ENCODE measurements around the gene SLC24A4.
A peak's percentile ranks its signal among the peaks of the same experiment; 100 is the strongest.
"Not testable (repeated sequence)": the region's sequence is repeated elsewhere in the genome, so short reads cannot be mapped to it uniquely, and the experiment has no call there.

SLC24A4 gene

GRCh38 chr14:92520102-92521057 lies 197.4 kb downstream of the SLC24A4 start:
- no peak for ATAC-seq
- DNase-seq, result no peak

DNA sequence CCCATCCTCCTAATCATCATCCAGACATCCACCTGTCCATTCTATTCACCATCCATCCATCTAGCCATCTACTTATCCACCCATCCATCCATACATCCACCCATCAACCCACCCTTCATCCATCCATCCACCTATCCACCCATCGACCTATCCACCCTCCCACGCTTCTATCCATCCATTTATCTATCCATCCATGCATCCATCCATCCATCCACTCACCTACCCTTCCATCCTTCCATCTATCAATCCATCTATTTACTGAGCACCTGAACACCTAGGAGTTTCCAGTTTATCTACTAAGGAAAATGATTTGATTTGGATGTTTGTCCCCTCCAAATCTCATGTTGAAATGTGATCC lies 198.1 kb downstream of the SLC24A4 start:
- no peak for ATAC-seq
- DNase-seq, result no peak

DNA sequence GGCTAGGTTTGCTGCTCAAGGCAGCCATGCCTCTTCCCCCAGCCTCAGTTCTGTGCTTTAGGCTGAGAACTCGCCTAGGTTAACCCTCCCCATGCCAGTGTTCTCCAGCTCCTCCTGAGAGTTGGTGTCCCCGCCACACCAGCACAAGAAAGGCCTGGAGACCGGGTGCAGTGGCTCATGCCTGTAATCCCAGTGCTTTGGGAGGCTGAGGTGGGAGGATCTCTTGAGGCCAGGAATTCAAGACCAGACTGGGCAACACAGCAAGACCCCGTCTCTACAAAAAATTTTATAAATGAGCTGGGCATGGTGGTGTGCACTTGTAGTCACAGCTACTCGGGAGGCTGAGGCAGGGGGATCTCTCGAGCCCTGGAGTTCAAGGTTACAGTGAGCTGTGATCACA lies 200.8 kb downstream of the SLC24A4 start:
- no peak for ATAC-seq

DNA sequence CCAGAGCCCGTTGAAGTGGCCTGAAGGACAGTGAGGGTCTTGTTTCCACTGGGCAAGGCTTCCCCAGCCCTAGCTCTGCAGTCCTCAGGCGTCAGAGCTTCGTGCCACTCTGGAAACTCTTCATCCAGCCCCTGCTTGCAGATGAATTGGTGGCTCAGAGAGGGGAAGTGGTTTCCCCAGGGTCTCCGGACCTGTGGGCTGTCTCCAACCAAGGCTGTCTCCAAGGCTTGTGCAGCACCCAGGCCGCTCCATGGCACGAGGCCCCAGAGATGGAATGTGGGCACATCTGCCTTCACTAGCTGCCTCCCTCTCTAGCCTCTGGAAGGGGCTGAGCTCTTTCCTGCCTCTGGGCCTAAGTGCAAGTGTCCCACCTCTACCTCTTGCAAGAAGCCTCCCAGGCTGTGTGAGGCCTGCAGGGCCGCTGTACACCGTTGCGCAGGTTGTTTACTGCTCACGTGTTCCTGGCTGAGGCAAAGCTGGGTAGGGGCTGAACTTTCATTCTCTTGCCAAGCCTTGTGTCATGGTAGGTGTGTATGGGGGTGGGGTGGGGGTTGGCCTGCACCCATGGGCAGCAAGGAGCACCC lies 201.7 kb downstream of the SLC24A4 start:
- peak; percentile 21 for ATAC-seq
- DNase-seq, result no peak

More for the DNA sequence above, 200.8 kb downstream of the SLC24A4 start:
- no peak for DNase-seq

GRCh38 chr14:92525322-92526095 lies 202.5 kb downstream of the SLC24A4 start:
- peak; percentile 2 for ATAC-seq
- no peak for DNase-seq

DNA sequence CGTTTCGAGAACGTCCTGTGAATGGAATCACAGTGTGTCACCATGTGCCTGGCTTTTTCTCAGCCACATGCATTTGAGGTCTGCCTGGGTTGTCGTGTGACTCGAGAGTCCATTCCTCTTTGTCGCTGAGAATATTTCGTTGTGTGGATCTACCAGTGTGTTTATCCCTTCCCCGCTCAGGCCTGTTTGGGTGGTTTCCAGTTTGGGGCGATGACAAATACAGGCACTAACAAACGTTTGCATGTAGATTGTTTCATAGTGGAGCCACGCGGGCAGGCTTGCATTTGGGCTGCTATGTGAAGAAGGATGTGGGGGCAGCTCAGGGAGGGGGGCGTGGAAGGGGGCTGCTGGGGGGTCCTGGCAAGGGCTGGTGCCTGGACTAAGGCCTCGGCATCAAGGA lies 204.8 kb downstream of the SLC24A4 start:
- ATAC-seq, result no peak
- no peak for DNase-seq

GRCh38 chr14:92528486-92529100 lies 205.6 kb downstream of the SLC24A4 start:
- DNase-seq (no peak), ATAC-seq (no peak)

DNA sequence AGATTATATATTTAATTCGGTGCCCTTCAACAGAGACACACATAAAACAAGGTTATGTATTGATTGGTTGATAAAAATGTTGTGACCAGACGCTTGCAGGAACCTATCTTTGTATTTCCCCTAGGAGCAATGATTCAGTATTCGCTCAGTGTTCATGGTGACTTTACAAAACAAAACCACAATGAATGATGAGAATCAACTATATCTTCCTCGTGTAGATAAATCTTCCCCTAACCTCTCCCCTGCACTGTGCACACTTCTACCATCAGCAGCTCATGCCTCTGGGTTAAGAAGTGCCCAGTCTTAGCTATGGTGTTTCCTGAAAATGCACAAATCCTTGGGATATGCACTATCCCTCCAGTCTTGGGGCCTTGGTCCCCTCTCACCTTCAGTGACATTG lies 206.9 kb downstream of the SLC24A4 start:
- DNase-seq (no peak), ATAC-seq (peak; percentile 59)

DNA sequence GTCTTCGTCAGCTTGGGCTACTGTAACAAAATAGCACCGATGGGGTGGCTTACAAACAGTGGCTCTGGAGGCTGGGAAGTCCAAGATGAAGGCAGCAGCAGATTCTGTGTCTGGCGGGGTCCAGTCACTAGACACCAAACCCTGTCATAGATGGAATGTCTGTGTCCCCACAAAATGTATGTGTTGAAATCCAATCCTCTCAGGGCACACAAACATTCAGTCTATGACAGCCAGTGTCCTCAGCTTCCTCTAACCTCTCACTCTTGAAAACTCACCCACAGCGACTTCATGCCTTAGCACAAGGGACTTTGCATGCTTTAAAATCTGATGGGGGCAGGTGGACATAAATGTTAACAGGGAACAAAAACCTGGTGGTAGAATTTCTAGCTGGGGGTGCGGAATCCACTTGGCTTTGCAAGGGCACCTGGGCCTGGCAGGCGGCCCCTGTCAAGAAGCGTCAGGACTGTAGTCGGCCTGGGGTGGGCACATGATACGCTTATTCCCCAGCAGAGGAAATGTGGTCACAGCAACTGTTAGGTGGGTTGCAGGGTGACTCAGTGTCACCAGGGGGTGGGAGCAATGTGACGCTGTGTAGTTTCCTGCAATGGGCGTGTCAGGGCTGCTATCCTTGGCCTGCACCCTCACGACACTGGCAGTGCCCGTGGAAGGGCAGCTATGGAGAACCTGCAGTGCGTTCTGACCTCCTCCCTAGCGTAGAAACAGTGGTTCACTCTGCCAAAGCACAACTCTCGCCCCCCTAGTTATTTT lies 208.3 kb downstream of the SLC24A4 start:
- ATAC-seq, result peak; percentile 91
- peak; percentile 84 for DNase-seq

GRCh38 chr14:92532490-92533163 lies 209.7 kb downstream of the SLC24A4 start:
- DNase-seq (no peak), ATAC-seq (no peak)

DNA sequence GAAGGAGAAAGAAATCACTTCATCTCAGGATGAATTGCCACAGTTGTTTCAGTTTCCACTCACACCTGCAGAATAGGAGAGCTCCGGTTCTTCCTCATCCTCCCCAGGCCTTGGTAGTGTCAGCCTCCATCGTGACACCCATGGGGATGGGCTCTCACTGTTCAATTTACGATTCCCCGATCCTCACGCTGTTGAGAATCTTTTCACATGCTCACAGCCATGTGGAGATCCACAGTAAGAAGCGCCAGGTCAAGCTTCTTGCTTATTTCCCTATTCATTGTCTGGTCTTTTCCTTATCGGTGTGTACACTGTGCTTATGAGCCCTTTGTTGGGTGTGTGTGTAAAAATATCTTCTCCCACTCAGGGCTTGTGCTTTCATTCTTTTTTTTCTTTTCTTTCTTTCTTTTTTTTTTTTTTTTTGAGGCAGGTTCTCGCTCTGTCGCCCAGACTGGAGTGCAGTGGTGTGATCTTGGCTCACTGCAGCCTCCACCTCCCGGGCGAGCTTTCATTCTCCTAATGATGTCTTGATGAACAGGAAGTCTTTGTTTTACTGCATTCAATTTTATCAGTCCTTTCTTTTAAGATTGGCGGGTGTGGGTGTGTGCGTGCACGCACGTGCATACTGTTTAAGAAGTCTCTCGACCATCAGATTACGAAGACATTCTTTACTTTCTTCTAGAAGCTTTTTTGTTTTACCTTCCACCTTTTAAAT lies 212.1 kb downstream of the SLC24A4 start:
- no peak for DNase-seq

GRCh38 chr14:92536231-92536630 lies 213.3 kb downstream of the SLC24A4 start:
- not testable (repeated sequence) for ATAC-seq, DNase-seq

More for the DNA sequence above, 212.1 kb downstream of the SLC24A4 start:
- ATAC-seq, result no peak

DNA sequence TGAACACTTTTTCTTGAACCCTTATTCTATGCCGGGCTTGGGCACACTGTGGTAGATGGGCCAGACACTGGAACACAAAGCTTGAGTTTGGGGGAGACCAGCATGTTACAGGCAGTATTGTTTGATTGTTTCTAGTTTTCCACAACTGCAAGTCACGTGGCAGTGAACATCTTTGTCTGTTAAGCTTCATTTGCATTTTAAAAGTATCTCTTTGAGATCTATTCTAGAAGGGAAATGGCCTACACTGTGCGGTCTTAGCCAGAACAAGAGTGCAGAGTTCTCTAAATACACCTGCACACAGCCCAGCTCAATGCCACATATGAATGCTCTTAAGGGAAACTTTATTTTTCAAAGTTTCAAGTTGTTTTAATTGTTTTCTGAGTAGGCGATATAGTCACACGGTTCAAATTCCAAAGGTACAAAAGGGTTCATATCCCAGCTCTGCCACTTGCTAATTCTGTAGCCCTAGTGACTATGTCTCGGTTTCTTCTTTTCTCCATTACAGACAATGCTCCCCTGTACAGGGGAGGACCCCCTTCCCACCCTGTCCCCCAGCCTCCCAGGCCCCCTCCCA lies 215.5 kb downstream of the SLC24A4 start:
- ATAC-seq (no peak), DNase-seq (no peak)

DNA sequence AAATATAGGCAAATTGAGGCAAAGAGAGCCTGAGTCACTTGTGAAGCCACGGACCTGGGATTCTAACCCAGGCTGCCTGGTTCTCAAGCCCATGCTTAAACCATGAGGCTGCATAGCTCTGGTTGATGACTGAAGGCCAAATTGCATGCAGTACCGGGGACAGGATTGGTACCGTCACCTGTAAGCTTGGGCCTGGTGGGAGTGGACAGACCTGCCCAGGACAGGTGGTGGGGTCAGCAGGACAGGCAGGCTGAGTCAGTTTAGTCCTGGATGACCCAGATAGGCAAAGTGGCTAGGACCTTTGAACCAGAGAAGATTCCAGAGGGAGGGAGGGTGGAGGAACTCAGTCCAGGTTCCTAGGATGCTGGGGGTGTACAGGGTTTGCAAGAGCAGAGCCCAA lies 216.5 kb downstream of the SLC24A4 start:
- ATAC-seq, result no peak

DNA sequence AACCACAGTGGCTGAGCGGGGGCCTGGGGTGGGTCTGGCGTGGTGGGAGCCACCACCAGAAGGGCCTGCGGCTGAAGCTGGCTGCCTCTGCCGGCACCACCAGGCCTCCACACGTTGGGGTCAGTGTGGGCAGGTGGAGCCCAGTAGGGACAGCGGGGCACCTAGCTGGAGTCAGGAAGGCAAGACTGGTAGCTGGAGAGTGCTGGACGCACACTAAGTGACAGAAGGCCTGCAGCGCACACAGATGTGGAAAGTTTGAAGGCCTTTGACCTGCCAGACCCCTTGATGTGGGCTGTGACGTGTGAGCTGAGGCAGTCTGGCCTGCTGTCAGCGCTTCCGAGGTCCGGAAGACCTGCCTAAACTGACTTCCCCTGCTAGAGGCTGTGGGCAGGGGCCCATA lies 216.9 kb downstream of the SLC24A4 start:
- ATAC-seq (peak; percentile 72), DNase-seq (peak; percentile 69)

More for the DNA sequence above, 216.5 kb downstream of the SLC24A4 start:
- no peak for DNase-seq

GRCh38 chr14:92540472-92541048 lies 217.6 kb downstream of the SLC24A4 start:
- no peak for ATAC-seq

DNA sequence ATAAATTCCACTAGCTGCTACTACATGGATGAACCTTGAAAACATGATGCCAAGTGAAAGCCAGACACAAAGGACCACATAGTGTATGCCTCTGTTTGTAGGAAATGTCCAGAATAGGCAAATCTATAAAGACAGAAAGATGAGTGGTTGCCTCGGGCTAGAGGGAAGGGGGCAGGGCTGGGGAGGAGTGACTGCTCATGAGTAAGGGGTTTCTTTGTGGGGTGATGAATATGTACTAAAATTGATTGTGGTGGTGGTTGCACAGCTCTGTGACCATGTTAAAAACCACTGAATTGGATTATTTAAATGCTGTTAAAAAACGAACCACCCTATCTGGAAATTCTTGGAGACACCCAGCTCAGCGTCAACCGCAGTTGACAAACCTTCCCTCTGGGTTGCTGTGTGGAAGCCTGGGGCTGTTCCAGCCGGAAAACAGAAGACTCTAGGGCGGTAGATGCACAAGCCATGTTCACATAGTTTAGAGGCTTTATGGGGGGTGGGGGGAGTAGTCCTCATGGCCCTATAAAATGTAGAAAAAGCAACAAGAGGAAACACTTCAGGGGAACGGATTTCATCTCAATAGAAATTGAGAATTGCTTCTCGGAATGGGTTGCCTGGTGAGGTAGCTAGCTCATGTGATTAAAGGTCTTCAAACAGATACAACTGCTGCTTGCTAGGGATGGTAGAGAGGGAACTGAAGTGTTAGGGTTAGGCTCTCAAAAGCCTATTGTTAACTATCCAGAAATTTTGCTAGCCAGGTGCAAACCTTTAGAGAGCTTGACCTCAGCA lies 220.0 kb downstream of the SLC24A4 start:
- ATAC-seq, result no peak
- DNase-seq, result no peak

More at GRCh38 chr14:92540472-92541048, 217.6 kb downstream of the SLC24A4 start:
- DNase-seq, result no peak

DNA sequence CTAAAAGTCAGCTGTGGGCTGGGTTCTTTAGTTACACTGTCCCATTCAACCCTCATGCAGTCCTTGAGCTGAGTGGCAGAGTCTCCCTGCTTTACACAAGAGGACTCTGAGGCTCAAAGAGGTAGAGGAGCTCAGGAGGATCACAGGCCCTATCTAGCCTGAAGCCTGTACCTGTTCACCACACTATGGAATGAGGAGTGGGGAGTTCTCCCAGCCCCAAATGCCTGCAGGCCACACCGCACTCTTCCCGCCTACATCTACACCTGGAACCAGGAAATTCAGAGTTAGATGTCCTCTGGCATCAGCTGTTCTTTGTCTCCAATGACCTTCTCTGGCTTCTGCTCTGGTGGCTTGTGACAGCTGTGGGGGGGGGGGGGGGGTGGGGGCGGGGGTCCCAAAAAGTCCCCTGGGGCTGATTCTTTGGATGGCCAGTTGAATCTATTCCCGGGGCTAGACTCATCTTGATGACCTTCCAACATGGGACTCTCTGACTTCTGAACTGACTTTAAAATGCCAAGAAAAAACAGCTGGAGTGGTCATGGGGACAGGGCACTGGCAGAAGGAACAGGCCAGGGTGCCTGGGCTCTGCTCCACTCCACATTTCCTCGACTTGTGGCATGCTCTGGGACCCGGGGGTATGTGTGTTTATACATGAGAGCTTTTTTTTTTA lies 221.2 kb downstream of the SLC24A4 start:
- ATAC-seq, result no peak
- DNase-seq, result no peak
